IPS DF 4.7 (cell line): Measurements from ENCODE around the gene CADPS.

ENCODE experiments used
- DNase-seq: peaks from one replicate; pipeline ENCODE4 v3.0.0-alpha.2; 2013; ENCODE audit warnings: low spot score; ENCODE audit errors: extremely low read depth

The CADPS gene

GRCh38 chr3:62749657-62750056 is 125.6 kb downstream of the CADPS start:
- no peak for DNase-seq

- DNase-seq = no peak
Observed at GRCh38 chr3:62749130-62749529, 126.1 kb downstream of the CADPS start.

- no peak for DNase-seq
Observed at GRCh38 chr3:62737449-62737848, 137.8 kb downstream of the CADPS start.

- no peak for DNase-seq
Observed at GRCh38 chr3:62735510-62735909, 139.7 kb downstream of the CADPS start.

- DNase-seq = no peak
Observed at GRCh38 chr3:62732183-62732904, 142.9 kb downstream of the CADPS start.

GRCh38 chr3:62727981-62728380 is 147.2 kb downstream of the CADPS start:
- DNase-seq = no peak

GRCh38 chr3:62727536-62727935 is 147.7 kb downstream of the CADPS start:
- no peak for DNase-seq

GRCh38 chr3:62724503-62724902 is 150.7 kb downstream of the CADPS start:
- DNase-seq = no peak

GRCh38 chr3:62723914-62724217 is 151.3 kb downstream of the CADPS start:
- no peak for DNase-seq

- DNase-seq = no peak
Observed at GRCh38 chr3:62723166-62723913, 151.9 kb downstream of the CADPS start.

- no peak for DNase-seq
Observed at GRCh38 chr3:62722344-62722743, 152.9 kb downstream of the CADPS start.

GRCh38 chr3:62718515-62719320 is 156.5 kb downstream of the CADPS start:
- no peak for DNase-seq

- DNase-seq = no peak
Observed at GRCh38 chr3:62718011-62718410, 157.2 kb downstream of the CADPS start.

GRCh38 chr3:62712746-62713145 is 162.5 kb downstream of the CADPS start:
- DNase-seq = no peak

- DNase-seq = no peak
Observed at GRCh38 chr3:62710751-62711150, 164.5 kb downstream of the CADPS start.

GRCh38 chr3:62708638-62709373 is 166.4 kb downstream of the CADPS start:
- no peak for DNase-seq

GRCh38 chr3:62705721-62706120 is 169.5 kb downstream of the CADPS start:
- no peak for DNase-seq

- no peak for DNase-seq
Observed at GRCh38 chr3:62703451-62704167, 171.6 kb downstream of the CADPS start.

- DNase-seq = no peak
Observed at GRCh38 chr3:62700357-62700756, 174.9 kb downstream of the CADPS start.

GRCh38 chr3:62699728-62700127 is 175.5 kb downstream of the CADPS start:
- no peak for DNase-seq

GRCh38 chr3:62696011-62696410 is 179.2 kb downstream of the CADPS start:
- DNase-seq = no peak
